ENCODE measurements around the gene OSBP. TPM values are rescaled to one million over a fixed set of nuclear protein-coding genes. Genes with fewer than 3 reads are reported as not detected.

Gene OSBP
- total and polyA plus RNA-seq, 2 experiments from 2014 or later, result 10.7 to 26.4 TPM

DNA sequence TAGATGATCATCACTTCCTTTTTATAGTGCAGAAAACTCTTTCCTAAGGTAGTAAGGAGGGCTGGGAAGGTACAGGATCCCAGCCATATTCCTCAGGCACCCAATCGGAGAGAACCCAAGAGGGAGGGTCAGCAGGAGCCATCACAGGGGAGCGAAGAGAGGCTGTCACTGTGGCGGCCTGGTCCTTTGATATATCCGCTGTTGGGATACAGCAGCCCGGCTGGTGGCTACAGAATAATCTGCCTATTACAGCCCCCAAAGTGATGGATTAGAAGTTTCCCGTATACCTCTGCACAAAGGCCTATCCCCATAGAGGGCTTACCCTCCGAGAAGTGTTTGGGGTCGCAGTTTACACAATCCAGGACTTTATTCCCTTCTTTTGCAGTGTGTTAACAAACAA lies 55.7 kb downstream of the OSBP start:
- peak overlapping the region; percentile 88 for H3K4me2 ChIP-seq (ENCODE audit: unreplicated experiment)
- in situ Hi-C loops (cut with MboI), result no loop called here
- H3K9ac ChIP-seq, result no peak overlapping the region
- 51 to 58% methylated on average over 8 of the region's 8 CpGs for WGBS, 2 experiments (ENCODE audit: low coverage in 1 of 2, low lambda C conversion rate in 2 of 2, missing lambda C conversion rate in 2 of 2)
- no peaks in the 10 kb centered on the region for H4K20me1 ChIP-seq (ENCODE audit: insufficient read depth)
- H3F3A ChIP-seq (ENCODE audit: insufficient read depth), result peaks cover 32% of the 10 kb centered on the region
- TF ChIP-seq EZH2 (IDR thresholded peaks at IDR 0.05; ENCODE audit: insufficient read depth, poor library complexity, severe bottlenecking), result no peak
- no peaks in the 10 kb centered on the region for H3K79me2 ChIP-seq (ENCODE audit: insufficient read depth)
- H3K36me3 ChIP-seq (ENCODE audit: low read depth), result no peaks in the 10 kb centered on the region
- H3K9me2 ChIP-seq (ENCODE audit: insufficient read depth), result no peaks in the 10 kb centered on the region
- no peak for DNase-seq
- H3K4me1 ChIP-seq (ENCODE audit: insufficient read depth), result peaks cover 12% of the 10 kb centered on the region; the same call in 1 of the 2 replicates
- no peak overlapping the region for H3K27ac ChIP-seq
- no peaks in the 10 kb centered on the region for H3K27me3 ChIP-seq (replicated peaks; ENCODE audit: insufficient read depth)
- H3K9me3 ChIP-seq (ENCODE audit: low read depth), result no peaks in the 10 kb centered on the region
- H2AFZ ChIP-seq, result no peak overlapping the region
- H3K4me3 ChIP-seq, result peak overlapping the region; percentile 89

DNA sequence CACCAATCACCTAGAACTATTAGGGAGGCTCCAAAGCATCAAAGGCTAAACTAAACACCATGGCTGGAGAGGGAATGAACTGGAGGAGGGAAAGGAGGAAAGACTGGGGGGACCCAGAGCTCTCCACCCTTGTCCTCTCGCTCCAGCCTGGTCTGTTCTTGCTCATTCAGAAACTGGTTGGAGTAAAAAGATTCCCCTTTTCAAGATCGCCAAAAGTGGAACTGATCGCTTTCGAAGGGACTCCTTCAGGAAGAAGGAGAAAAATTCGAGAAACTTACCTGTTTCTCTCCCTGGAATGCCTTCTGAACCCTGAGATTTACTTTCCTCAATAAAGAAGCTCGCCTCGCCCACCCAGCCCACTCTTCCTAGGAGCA lies 57.3 kb downstream of the OSBP start:
- Histone ChIP-seq H3K79me2 (ENCODE audit: insufficient read depth) (no peaks in the 10 kb centered on the region), H3K4me2 (ENCODE audit: unreplicated experiment) (no peak overlapping the region)
- no peak for DNase-seq

DNA sequence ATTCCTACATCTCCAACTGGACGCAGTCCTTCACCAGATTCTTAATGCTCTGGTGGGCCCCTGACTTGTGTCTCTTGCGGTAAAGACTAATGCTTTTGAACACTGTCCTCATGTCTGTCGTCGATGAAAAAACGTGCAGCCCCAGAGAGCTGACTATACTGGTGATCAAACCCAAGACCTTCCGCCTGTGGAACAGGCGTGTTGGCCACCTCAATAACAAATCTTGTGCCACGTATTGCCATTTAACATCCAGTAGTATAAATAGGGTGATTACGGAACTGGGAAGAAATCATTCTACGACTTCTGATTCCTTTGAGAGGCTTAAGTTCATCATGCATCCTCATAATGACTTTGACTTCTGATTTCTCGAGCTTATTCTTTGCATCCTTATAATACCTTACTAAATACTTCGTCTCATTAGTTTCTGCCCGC lies 58.6 kb downstream of the OSBP start:
- in situ Hi-C loops (cut with MboI), result no loop called here
- 2% methylated on average over 13 of the region's 13 CpGs for WGBS, 2 experiments (ENCODE audit: low coverage in 1 of 2, low lambda C conversion rate in 2 of 2, missing lambda C conversion rate in 2 of 2)
- Histone ChIP-seq H3K27ac (peak overlapping the region; percentile 84), H3K4me3 (peak overlapping the region; percentile 87), H3K27me3 (replicated peaks; ENCODE audit: insufficient read depth) (no peaks in the 10 kb centered on the region), H3K79me2 (ENCODE audit: insufficient read depth) (no peaks in the 10 kb centered on the region), H3K36me3 (ENCODE audit: low read depth) (no peaks in the 10 kb centered on the region), H4K20me1 (ENCODE audit: insufficient read depth) (no peaks in the 10 kb centered on the region), H2AFZ (peak overlapping the region; percentile 97), H3F3A (ENCODE audit: insufficient read depth) (peaks cover 37% of the 10 kb centered on the region), H3K9me3 (ENCODE audit: low read depth) (no peaks in the 10 kb centered on the region), H3K9ac (peak overlapping the region; percentile 87), H3K4me2 (ENCODE audit: unreplicated experiment) (peak overlapping the region; percentile 76), H3K4me1 (ENCODE audit: insufficient read depth) (peaks cover 12% of the 10 kb centered on the region; the same call in 1 of the 2 replicates), H3K9me2 (ENCODE audit: insufficient read depth) (no peaks in the 10 kb centered on the region)
- TF ChIP-seq EZH2phosphoT487 (IDR thresholded peaks at IDR 0.05; ENCODE audit: insufficient read depth, low read depth) (no peak), EZH2 (IDR thresholded peaks at IDR 0.05; ENCODE audit: insufficient read depth, poor library complexity, severe bottlenecking) (no peak)
- DNase-seq, result peak; percentile 82

More for the DNA sequence above, 57.3 kb downstream of the OSBP start:
- Histone ChIP-seq H4K20me1 (ENCODE audit: insufficient read depth) (no peaks in the 10 kb centered on the region), H3K4me3 (no peak overlapping the region; the same call in 1 of the 2 replicates), H2AFZ (peak overlapping the region; percentile 97), H3K27me3 (replicated peaks; ENCODE audit: insufficient read depth) (no peaks in the 10 kb centered on the region), H3K27ac (no peak overlapping the region; the same call in 1 of the 2 replicates), H3K9me3 (ENCODE audit: low read depth) (no peaks in the 10 kb centered on the region), H3K4me1 (ENCODE audit: insufficient read depth) (peaks cover 12% of the 10 kb centered on the region; the same call in 1 of the 2 replicates), H3K9ac (no peak overlapping the region), H3K36me3 (ENCODE audit: low read depth) (no peaks in the 10 kb centered on the region), H3F3A (ENCODE audit: insufficient read depth) (peaks cover 32% of the 10 kb centered on the region), H3K9me2 (ENCODE audit: insufficient read depth) (no peaks in the 10 kb centered on the region)
- in situ Hi-C loops (cut with MboI), result no loop called here
- WGBS, 2 experiments (ENCODE audit: low coverage in 1 of 2, low lambda C conversion rate in 2 of 2, missing lambda C conversion rate in 2 of 2), result 69 to 83% methylated on average over 7 of the region's 7 CpGs
- TF ChIP-seq EZH2phosphoT487 (IDR thresholded peaks at IDR 0.05; ENCODE audit: insufficient read depth, low read depth), result no peak
- no peak for TF ChIP-seq EZH2 (IDR thresholded peaks at IDR 0.05; ENCODE audit: insufficient read depth, poor library complexity, severe bottlenecking)

DNA sequence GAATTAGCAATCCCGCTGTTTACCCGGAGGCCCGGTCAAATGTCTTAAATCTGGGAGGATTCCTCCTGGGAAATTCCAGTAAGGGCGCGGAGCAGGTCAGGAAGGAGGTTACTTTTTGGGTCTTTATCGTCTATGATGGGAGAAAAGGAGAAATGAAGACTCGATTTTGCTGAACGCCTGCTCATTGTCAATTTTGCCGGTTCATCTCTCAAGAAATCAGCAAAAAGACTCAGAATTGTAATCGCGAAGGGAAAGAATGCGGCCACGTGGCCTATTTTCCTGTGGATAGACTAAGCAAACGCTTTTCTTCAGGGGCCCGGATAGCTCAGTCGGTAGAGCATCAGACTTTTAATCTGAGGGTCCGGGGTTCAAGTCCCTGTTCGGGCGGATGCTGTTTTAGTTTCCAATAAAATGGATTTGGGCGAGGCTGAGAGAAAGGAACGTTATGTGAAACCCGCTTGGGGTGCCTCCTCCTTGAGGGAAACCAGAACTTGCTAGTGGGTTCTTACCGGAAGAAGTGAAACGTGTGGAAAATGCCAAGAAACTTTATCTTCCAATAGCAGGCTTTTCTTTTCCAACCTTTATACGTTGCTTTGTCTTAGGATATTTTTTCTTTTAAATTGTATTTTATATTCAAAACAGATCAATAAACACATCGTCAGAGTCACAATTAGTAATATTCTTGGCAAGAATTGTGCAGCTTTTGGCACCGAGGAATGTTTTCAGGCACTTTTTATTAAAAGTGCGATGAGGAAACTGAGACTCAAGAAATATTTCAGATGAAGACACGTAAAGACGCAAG lies 59.3 kb downstream of the OSBP start:
- peak overlapping the region; percentile 97 for H2AFZ ChIP-seq
- H3F3A ChIP-seq (ENCODE audit: insufficient read depth), result peaks cover 38% of the 10 kb centered on the region

More for the DNA sequence above, 59.3 kb downstream of the OSBP start:
- H3K27ac ChIP-seq, result peak overlapping the region; percentile 84
- in situ Hi-C loops (cut with MboI), result no loop called here
- H3K36me3 ChIP-seq (ENCODE audit: low read depth), result no peaks in the 10 kb centered on the region
- no peaks in the 10 kb centered on the region for H3K9me2 ChIP-seq (ENCODE audit: insufficient read depth)
- no peaks in the 10 kb centered on the region for H3K27me3 ChIP-seq (replicated peaks; ENCODE audit: insufficient read depth)
- WGBS, 2 experiments (ENCODE audit: low coverage in 1 of 2, low lambda C conversion rate in 2 of 2, missing lambda C conversion rate in 2 of 2), result 1% methylated on average over 30 of the region's 30 CpGs
- no peak for TF ChIP-seq EZH2phosphoT487 (IDR thresholded peaks at IDR 0.05; ENCODE audit: insufficient read depth, low read depth)
- no peak for TF ChIP-seq EZH2 (IDR thresholded peaks at IDR 0.05; ENCODE audit: insufficient read depth, poor library complexity, severe bottlenecking)
- no peaks in the 10 kb centered on the region for H3K9me3 ChIP-seq (ENCODE audit: low read depth)
- peak overlapping the region; percentile 76 for H3K4me2 ChIP-seq (ENCODE audit: unreplicated experiment)
- peaks cover 11% of the 10 kb centered on the region; the same call in 1 of the 2 replicates for H3K4me1 ChIP-seq (ENCODE audit: insufficient read depth)
- H3K79me2 ChIP-seq (ENCODE audit: insufficient read depth), result no peaks in the 10 kb centered on the region
- DNase-seq, result peak; percentile 87
- H4K20me1 ChIP-seq (ENCODE audit: insufficient read depth), result no peaks in the 10 kb centered on the region
- H3K4me3 ChIP-seq, result peak overlapping the region; percentile 87
- peak overlapping the region; percentile 87 for H3K9ac ChIP-seq

Measured in GM23248 (cell line).